Neural cell (in vitro differentiated cells): ENCODE measurements around the gene SERINC2.

Source experiments
- POLR2AphosphoS5 ChIP-seq: IDR thresholded peaks from 2 replicates; pipeline ENCODE4 v1.6.1; 2012
- RAD21 ChIP-seq: fragments of 450-650 bp; conservative IDR thresholded peaks from 2 replicates; pipeline ENCODE4 v1.6.1; 2014; ENCODE audit warnings: antibody characterized with exemption, mild to moderate bottlenecking, moderate library complexity
- REST ChIP-seq: IDR thresholded peaks from 2 replicates; pipeline ENCODE4 v1.6.1; 2012; ENCODE audit warnings: borderline replicate concordance
- TAF1 ChIP-seq: IDR thresholded peaks from 2 replicates; pipeline ENCODE4 v1.6.1; 2012; ENCODE audit warnings: low read depth
- TF ChIP-seq, protein P1 (sequence below): fragments of 450-650 bp; IDR thresholded peaks from 2 replicates; pipeline ENCODE4 v1.5.1; 2014; ENCODE audit warnings: antibody characterized with exemption, mild to moderate bottlenecking, moderate library complexity; ENCODE audit not compliant: poor library complexity, severe bottlenecking

DNA sequence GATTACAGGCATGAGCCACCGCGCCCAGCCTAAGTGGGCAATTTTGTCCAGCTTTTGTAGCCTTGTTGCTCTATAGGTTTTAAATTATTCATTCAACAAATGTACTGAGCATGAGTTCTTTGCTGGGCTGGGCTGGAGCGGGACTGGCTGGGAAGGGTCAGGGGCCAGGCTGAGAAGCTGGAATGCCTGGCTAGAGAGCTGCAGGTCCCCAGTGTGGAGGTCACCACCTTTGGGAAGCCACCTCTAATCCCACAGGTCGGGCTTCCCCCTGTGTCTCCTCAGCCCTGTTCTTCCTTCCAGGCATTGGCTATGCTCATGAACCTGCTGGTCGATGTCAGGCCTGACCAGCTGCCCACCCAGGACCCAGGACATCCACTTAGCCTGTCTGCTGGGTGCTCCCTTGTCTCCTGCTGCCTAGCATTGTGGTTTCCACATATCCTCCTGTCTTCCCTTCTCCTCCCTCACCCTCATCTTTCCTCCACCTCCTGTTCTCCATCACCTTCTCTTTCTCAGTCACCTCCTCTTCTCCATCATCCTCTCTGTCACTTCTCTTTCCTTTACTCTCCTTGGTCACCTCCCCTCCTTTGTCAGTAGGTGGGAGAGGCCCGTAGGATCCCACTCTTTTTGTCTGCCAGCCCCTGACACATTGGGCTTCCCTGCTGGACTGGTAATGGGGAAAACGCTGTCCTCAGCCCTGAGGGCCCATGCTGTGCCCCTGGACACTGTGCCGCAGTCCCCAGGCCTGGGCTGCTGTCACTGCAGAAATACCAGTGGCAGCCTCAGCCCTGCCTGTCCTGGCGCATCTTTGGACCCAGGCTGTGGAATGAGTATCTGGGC is 23.8 kb downstream of the SERINC2 start:
- TF ChIP-seq, protein P1, sequence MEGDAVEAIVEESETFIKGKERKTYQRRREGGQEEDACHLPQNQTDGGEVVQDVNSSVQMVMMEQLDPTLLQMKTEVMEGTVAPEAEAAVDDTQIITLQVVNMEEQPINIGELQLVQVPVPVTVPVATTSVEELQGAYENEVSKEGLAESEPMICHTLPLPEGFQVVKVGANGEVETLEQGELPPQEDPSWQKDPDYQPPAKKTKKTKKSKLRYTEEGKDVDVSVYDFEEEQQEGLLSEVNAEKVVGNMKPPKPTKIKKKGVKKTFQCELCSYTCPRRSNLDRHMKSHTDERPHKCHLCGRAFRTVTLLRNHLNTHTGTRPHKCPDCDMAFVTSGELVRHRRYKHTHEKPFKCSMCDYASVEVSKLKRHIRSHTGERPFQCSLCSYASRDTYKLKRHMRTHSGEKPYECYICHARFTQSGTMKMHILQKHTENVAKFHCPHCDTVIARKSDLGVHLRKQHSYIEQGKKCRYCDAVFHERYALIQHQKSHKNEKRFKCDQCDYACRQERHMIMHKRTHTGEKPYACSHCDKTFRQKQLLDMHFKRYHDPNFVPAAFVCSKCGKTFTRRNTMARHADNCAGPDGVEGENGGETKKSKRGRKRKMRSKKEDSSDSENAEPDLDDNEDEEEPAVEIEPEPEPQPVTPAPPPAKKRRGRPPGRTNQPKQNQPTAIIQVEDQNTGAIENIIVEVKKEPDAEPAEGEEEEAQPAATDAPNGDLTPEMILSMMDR, result no peak
- TF ChIP-seq RAD21 (no peak), TAF1 (no peak), POLR2AphosphoS5 (no peak), REST (no peak)
